Occipital lobe (tissue), 2 donors: ENCODE data around the gene STT3B. TPM values are rescaled to one million over a fixed set of nuclear protein-coding genes. Genes with fewer than 3 reads are reported as not detected.

Experiments
- DNase-seq: peaks from one replicate; lab custom pipeline; 2025; lab: John Stamatoyannopoulos, UW
- total RNA-seq: library from RNA; depleted of rRNA; stranded (reverse); fragments of >200 nt; gene quantifications from one replicate; pipeline ENCODE4 v1.2.3, GENCODE V29; 2014

The STT3B gene
- total RNA-seq, 1 donor from 2014 or later: 191 TPM

DNA sequence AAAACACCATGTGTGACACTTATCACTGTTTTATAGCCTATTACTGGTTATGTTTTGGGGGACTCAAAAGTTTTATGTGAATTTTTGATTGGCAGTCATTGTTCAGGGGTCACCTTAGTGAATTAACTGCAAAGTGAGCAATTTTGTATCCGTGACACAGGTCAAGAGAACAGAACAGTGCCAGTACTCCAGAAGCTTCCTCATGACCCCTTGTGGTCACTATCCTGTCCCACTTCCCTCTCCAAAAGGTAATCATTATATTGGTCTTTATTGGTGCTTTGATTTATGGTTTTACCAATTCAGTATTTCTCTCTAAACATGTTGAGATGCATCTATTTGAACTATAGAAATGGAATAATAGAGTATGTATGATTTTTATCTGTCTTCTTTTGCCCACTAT, 107.1 kb downstream of the STT3B start:
- no peak for DNase-seq

DNA sequence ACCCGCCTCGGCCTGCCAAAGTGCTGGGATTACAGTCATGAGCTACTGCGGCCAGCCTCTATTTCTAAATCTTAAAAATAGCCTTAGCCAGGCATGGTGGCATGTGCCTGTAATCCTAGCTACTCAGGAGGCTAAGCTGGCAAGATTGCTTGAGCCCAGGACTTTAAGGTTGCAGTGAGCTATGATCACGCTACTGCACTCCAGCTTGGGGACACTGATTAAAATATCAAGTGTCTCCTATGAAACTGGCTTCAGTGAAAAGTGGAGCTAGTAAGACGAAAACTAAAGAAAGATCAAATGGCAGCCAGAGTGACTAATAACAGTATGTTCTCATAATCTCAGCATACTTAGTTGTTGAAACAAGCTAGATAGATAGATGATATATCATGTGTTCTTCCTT, 112.5 kb downstream of the STT3B start:
- DNase-seq: no peak

- no peak for DNase-seq
Measured at GRCh38 chr3:31648286-31648968, 115.7 kb downstream of the STT3B start.

DNA sequence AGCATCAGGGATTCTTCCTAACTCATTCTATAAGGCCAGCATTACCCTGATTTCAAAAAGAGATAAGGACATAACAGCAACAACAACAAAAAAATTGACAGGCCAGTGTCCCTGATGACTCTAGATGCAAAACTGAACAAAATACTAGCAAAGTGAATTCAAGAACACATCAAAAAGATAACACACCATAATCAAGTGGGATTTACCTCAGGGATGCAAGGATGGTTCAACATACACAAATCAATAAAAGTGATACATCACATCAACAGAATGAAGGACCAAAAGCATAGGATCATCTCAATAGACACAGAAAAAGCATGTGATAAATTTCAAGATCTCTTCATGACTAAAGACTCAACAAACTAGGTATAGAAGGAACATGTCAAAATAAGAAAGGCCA, 119.6 kb downstream of the STT3B start:
- DNase-seq: no peak

GRCh38 chr3:31653464-31653863, 120.7 kb downstream of the STT3B start:
- DNase-seq: no peak

DNA sequence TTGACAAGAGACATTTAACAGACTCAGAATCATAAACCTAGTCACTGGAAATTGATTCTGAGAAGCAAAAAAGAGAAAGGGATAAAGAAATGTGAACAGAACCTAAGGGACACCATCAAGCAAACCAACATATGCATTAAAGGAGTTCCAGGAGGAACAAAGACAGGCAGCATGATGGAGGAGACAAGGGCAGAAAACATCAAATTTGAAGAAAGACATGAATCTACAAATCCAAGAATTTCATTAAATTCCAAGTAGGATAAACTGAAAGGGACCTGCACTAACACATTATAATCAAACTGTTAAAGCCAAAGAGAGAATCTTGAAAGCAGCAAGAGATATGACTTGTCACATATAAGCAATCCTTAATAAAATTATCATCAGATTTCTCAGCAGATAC, 122.3 kb downstream of the STT3B start:
- no peak for DNase-seq

GRCh38 chr3:31659246-31659645, 126.5 kb downstream of the STT3B start:
- no peak for DNase-seq

- DNase-seq: no peak
Measured at GRCh38 chr3:31661286-31661685, 128.6 kb downstream of the STT3B start.

DNA sequence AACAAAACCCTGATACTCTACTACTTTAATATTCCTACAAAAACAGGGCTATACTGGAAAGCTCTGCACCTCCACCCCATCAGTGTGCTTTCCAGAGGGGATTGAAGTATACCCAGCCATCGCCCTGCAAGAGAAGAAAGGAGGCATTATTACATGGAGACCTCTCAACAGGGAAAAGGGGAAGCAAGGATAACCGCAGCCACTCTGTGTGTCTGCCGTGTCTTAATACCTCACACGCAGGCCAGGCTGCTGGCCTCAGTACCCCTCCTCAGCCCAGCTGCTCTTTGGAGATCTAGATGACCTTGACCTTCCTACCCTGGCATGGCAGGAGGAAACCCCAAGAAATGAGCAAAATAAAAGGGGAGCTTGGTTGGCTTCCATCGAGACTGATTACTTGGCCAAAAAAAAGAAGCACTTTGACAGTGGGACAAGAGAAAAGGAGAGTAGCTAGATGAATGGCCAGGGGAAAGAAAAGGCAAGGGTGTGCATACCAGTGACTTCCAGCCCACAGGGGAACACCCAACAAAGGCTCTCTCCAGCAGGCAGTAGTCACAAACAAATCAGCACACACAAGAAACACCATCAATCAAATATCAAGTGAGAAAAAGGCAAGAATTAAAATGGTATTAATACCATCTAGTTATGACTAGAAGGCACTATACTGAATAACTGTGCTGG, 129.4 kb downstream of the STT3B start:
- no peak for DNase-seq

- DNase-seq: no peak
Measured at GRCh38 chr3:31664031-31664430, 131.3 kb downstream of the STT3B start.

GRCh38 chr3:31667582-31667981, 134.9 kb downstream of the STT3B start:
- DNase-seq: no peak

DNA sequence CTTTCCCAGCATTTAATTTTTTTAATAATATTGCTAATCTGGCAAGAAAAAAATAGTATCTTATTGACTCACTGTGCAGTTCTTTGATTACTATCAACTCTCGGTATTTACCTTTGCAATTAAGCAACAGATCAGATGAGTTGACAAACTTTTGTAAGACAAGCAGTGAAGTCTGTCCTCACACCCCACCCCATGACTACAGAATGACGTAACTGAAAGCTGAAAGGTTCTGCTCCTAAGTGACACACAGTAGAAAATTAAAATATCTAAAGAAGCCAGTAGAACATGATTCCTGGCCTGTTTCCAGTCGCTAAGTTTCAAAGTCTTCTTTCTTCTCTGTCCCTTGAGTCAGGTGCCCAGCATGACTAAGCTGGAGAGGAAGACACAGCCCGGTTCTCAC, 135.5 kb downstream of the STT3B start:
- DNase-seq: no peak

- DNase-seq: no peak
Measured at GRCh38 chr3:31670136-31670535, 137.4 kb downstream of the STT3B start.

DNA sequence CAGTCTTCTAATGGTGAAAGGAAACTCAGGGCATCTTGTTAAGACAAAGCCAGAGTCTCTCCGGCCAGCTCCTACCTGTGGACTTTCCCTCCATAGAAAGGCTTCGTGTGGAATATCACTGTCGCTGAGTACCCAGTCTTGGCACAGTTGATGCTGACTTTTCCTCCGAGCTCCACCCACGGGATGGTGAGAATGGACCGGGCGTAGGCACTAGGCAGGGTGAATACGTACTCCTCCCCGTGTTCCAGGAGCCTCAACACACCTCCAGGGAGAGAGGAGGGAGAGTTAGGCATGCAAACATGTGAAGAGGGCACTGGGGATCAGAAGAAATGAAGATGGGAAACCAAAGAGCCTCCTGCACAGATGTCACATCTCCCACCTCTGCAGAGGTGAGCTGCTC, 138.0 kb downstream of the STT3B start:
- no peak for DNase-seq

DNA sequence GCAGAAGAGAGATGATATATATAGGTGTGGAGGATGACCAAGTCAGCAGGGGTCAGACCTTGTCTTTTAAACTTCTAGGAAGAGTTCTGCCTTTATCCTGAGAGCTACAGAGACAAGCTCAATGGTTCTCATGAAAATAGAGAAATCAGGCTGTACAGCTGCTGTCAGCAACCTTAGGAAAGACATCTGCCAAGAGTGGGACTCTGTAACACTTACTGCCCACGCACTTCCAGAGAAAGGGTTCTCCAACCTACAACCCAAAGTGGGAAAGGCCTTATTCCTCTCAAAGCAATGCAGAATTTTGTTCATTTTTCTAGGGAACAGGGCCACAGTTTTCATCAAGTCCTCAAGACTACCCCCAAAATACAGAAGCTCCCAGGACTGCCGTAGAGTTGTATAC, 138.7 kb downstream of the STT3B start:
- no peak for DNase-seq

GRCh38 chr3:31671976-31672375, 139.3 kb downstream of the STT3B start:
- no peak for DNase-seq

- DNase-seq: no peak
Measured at GRCh38 chr3:31673950-31674349, 141.2 kb downstream of the STT3B start.

DNA sequence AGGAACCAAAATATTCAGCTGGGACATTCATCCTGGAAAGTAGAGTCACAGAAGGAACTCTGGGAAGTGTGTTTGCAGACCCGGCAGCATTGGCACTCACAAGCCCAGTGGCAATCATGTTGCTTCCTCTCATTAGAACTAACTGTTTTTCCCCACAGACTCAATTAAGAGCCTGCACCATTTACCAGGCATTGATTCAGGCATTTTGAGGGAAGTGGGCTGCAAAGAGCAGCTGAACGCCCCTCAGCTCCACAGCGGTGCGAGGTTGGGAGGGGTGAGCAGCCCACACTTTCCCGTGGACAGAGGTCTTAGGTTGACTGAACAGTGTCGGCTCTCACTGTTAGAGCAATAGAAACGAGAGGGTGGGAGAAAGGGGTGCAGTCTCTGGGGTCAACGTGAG, 143.8 kb downstream of the STT3B start:
- no peak for DNase-seq

- DNase-seq: no peak
Measured at GRCh38 chr3:31680072-31680870, 147.5 kb downstream of the STT3B start.
